Dermis microvascular lymphatic vessel endothelial cell (primary cell): ENCODE results near the gene MECP2. TPM values are rescaled to one million over a fixed set of nuclear protein-coding genes. Genes with fewer than 3 reads are reported as not detected.
"Not testable (repeated sequence)": the region's sequence is repeated elsewhere in the genome, so short reads cannot be mapped to it uniquely, and the experiment has no call there.

Experiments
- DNase-seq, 2 donors: peaks; one replicate each; pipeline versions ENCODE4 v3.0.0 to v3.0.0-alpha.2; 2010; ENCODE audit warnings: low read depth in 2 of 2
- total RNA-seq: library from RNA; depleted of rRNA; stranded (reverse); fragments of >200 nt; gene quantifications from 2 replicates; pipeline ENCODE4 v1.2.1, GENCODE V29; 2014

Gene MECP2
- total RNA-seq, 1 donor from 2014 or later: 13.2 TPM

DNA sequence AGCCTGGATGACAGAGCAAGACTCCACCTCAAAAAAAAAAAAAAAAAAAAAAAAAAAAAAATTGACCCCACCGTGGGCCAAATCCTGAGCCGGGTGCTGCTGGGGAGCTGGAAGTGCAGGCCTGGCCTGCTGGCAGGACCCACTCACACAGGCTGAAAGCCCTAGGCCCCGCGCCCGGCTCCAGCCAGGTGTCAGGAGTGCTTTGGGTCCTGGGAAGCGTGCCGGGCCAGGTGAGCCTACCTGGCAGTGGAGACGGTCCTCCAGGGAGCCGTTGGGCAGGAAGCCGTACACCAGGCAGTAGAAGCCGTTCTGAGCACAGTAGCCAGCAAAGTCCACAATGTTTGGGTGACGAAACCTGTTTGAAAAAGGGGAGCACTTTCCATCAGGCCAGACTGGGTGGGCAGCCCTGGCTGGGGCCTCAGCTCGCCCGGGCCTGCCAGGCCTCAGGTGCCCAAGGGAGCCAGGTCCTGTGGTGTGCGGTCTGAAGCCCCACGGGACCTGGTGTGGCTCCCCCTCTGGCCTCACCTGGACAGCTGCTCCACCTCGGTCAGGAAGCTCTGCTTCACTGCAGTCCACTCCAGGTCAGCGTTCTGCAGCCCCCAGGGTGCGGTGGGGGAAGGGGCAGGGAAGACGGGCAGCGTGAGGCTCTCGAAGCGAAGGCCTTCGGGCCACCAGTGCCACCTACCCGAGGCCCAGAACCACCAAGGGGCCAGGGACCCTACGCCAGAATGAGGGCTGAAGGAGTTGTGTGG is 79.6 kb downstream of the MECP2 start:
- DNase-seq: no peak

- DNase-seq: no peak
Measured at GRCh38 chrX:154016366-154017076, 81.0 kb downstream of the MECP2 start.

GRCh38 chrX:154015581-154016264 is 81.8 kb downstream of the MECP2 start:
- DNase-seq: no peak

GRCh38 chrX:154014429-154015380 is 82.8 kb downstream of the MECP2 start:
- DNase-seq: no peak

GRCh38 chrX:154013614-154014360 is 83.7 kb downstream of the MECP2 start:
- peak; percentile 12 to 36 for DNase-seq

GRCh38 chrX:154013001-154013421 is 84.5 kb downstream of the MECP2 start:
- no peak for DNase-seq

GRCh38 chrX:154012336-154012991 is 85.1 kb downstream of the MECP2 start:
- no peak for DNase-seq

GRCh38 chrX:154011376-154012335 is 85.9 kb downstream of the MECP2 start:
- no peak for DNase-seq

DNA sequence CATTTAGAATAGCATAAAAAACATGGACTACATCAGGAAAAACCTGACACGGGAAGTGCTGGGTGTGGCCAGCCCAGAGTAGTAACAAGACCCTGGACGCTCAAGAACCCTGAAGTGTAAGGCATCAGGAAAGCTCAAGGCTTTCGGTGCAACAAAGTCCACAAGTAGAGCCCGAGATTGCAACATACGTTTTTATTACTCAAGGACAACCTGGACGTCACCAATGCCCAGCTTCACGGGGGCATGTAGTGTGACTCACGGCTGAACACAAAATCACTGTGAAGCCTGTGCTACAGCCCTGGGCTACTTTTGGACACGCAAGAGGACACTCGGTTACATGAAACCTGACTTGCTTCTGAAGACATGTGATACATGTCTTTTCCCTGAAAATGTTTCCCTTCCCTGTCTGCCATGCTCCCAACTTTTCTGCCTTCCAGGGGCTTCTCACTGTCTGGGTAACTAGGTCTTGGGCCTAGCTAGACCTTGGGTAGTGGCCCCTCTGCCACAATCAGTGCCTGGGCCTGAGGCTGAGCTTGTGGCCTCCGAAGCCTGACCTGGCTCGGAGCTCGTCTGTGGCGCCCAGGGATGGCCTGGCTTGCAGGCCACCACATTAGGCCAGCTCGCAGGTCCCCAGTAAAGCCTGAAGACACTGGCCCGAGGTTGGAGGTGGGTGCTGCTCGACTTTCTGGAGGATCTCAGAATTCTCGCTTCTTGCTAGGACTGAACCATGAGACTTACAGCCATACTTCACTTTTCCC is 87.0 kb downstream of the MECP2 start:
- no peak for DNase-seq

DNA sequence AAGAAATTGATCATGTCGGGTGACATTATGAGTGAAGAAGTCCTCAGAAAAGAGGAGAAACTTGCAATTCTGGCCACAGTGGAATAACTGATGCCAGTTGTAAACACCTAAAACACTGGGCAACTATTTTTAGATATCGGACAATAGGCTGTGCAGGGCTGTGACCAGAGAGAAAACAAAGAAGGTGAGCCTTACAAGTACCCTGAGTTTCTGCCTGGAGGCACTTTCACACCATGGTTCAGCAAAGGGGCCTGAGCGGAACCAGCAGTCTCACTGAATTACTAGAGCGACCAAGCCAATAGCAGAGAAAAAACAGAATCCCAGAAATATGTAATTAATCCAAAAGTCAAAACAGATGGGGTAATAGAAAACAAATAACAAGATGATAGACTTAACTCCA is 89.0 kb downstream of the MECP2 start:
- DNase-seq: no peak

GRCh38 chrX:154006947-154007346 is 90.6 kb downstream of the MECP2 start:
- DNase-seq: no peak

DNA sequence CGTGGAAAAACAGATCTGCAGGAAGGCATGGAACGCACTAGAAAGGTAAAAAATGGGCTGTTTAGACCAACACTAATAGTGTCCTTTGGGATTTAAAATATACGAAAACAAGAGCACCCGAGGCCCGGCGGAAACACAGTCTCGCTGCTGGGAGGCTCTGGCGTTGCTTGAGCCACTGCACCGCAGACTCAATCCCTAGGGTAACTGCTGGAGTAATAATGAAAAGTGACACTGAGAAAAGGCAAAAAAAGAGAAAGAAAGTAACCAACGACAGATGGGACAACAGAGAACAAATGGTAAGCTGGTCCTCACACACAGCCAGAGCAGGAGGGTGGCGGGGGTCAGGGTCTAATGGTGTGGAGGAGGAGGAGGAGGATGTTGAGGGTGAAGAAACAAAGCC is 93.2 kb downstream of the MECP2 start:
- no peak for DNase-seq

GRCh38 chrX:154002215-154002719 is 95.2 kb downstream of the MECP2 start:
- DNase-seq: no peak

GRCh38 chrX:154000051-154000450 is 97.5 kb downstream of the MECP2 start:
- DNase-seq: no peak

- DNase-seq: no peak
Measured at GRCh38 chrX:153999359-154000037, 98.0 kb downstream of the MECP2 start.

- no peak for DNase-seq
Measured at GRCh38 chrX:153995504-153995903, 102.0 kb downstream of the MECP2 start.

GRCh38 chrX:153994398-153994797 is 103.1 kb downstream of the MECP2 start:
- DNase-seq: not testable (repeated sequence)
